Loucy (cell line): ENCODE measurements around the gene KLK4.

Experiments
- EZH2phosphoT487 ChIP-seq: fragments of 200-600 bp; IDR thresholded peaks from 2 replicates; pipeline ENCODE4 v1.6.1; 2018; ENCODE audit warnings: antibody characterized with exemption, mild to moderate bottlenecking, moderate library complexity, borderline replicate concordance
- TF ChIP-seq, protein P1 (sequence below): fragments of 200-600 bp; sonication (generic); conservative IDR thresholded peaks from 2 replicates; pipeline ENCODE4 v1.5.1; 2014; ENCODE audit warnings: mild to moderate bottlenecking, antibody characterized with exemption, low read length

DNA sequence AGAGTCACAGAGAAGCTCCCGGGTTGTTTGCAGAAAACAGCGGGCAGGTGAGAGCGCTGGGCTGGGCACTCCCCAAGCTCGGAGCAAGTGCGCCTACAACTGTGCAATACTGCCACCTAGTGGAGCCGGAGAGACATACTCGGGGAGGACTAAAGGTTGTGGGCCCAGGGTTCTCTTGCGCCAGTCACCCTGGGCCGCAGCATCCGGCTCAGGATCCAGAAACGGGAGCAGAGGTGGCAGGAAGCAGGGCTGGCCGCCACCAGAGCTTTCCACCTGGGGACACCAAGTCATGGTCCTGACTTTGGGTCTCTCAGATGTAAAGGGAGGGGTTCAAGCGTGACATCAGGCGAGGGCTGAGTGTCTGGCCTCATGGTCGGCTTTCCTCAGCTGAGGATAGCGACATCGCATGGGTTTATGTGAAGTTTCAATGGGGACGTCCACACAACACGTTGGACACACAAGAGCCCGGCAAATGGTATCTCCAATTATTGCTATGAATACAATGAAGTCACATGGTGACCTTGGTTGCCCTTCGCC lies 11.2 kb upstream of the KLK4 start:
- TF ChIP-seq, protein P1, sequence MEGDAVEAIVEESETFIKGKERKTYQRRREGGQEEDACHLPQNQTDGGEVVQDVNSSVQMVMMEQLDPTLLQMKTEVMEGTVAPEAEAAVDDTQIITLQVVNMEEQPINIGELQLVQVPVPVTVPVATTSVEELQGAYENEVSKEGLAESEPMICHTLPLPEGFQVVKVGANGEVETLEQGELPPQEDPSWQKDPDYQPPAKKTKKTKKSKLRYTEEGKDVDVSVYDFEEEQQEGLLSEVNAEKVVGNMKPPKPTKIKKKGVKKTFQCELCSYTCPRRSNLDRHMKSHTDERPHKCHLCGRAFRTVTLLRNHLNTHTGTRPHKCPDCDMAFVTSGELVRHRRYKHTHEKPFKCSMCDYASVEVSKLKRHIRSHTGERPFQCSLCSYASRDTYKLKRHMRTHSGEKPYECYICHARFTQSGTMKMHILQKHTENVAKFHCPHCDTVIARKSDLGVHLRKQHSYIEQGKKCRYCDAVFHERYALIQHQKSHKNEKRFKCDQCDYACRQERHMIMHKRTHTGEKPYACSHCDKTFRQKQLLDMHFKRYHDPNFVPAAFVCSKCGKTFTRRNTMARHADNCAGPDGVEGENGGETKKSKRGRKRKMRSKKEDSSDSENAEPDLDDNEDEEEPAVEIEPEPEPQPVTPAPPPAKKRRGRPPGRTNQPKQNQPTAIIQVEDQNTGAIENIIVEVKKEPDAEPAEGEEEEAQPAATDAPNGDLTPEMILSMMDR, result peak; percentile 93
- no peak for TF ChIP-seq EZH2phosphoT487
